Panc1 (cell line): Measurements from ENCODE around the gene USP32.

Experiments used
- CTCF ChIP-seq: fragments of 450-650 bp; IDR thresholded peaks from 2 replicates; pipeline ENCODE4 v1.5.1; 2017; ENCODE audit warnings: mild to moderate bottlenecking
- POLR2AphosphoS5 ChIP-seq: IDR thresholded peaks from 2 replicates; pipeline ENCODE4 v1.6.1; 2012; ENCODE audit warnings: mild to moderate bottlenecking, low read depth, low read length, moderate library complexity
- REST ChIP-seq, 2 experiments: IDR thresholded peaks; 2 replicates each; pipeline ENCODE4 v1.6.1; 2011 to 2012; ENCODE audit warnings: low read depth in 2 of 2, control low read depth in 1 of 2, low read length in 1 of 2, mild to moderate bottlenecking in 1 of 2, moderate library complexity in 1 of 2; ENCODE audit not compliant: insufficient read depth in 1 of 2

DNA sequence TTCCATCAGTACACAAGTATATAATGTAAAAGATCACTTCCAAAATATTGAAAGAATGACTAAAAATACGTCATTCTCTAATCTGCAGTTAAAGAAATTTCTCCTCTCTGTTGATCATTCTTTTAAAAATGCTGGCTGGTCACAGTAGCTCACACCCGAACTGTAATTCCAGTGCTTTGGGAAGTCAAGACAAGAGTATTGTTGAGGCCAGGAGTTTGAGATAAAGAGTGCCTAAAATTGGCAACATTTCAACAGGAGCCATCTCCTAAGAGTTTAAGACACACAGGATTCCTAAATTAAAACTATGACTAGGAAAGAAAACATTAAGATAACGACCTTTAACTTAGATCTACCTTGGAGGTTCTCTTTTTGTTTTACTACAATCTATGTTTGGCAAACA, 4.5 kb upstream of the USP32 start:
- TF ChIP-seq CTCF (no peak), REST (IDR thresholded peaks at IDR 0.05; ENCODE audit: insufficient read depth in 1 of 2, low read depth in 2 of 2, low read length in 1 of 2) (no peak), POLR2AphosphoS5 (no peak)
